Measurements from ENCODE around the gene SNX10. TPM values are rescaled to one million over a fixed set of nuclear protein-coding genes. Genes with fewer than 3 reads are reported as not detected.

Gene SNX10
- total and polyA plus RNA-seq, 2 of the 4 experiments (the other 2 are of a cell fraction): not detected

GRCh38 chr7:26306790-26307189 is 15.1 kb downstream of the SNX10 start:
- WGBS, 2 experiments (ENCODE audit: extremely low coverage in 2 of 2, insufficient read length in 1 of 2): no CpG with 5 or more reads among the region's 3 CpGs
- intact Hi-C loops (cut with micrococcal nuclease): no loop called here
- H3K79me1 ChIP-seq (ENCODE audit: low read depth in 1 of 2, low read length in 2 of 2): no peaks in the 10 kb centered on the region

More at GRCh38 chr7:26306790-26307189, 15.1 kb downstream of the SNX10 start:
- Histone ChIP-seq H2AK9ac (replicated peaks; ENCODE audit: low read depth, low read length, poor library complexity) (no peak overlapping the region), H3K27ac (ENCODE audit: insufficient read depth, low read length) (no peak overlapping the region), H3K23ac (ENCODE audit: low read depth, low read length) (no peak overlapping the region), H3K56ac (ENCODE audit: extremely low read depth, insufficient read depth, low read length) (no peak overlapping the region), H3K18ac (ENCODE audit: low read depth, low read length) (no peak overlapping the region), H2BK120ac (ENCODE audit: low read depth, low read length) (no peak overlapping the region), H4K5ac (ENCODE audit: low read depth, low read length) (no peak overlapping the region), H3K14ac (replicated peaks; ENCODE audit: low read depth, low read length) (no peak overlapping the region), H2AFZ (replicated peaks; ENCODE audit: low read length, poor library complexity) (no peak overlapping the region), H2BK5ac (ENCODE audit: low read depth, low read length, poor library complexity, severe bottlenecking) (no peak overlapping the region), H2AK5ac (ENCODE audit: low read depth, low read length) (no peak overlapping the region), H3K4ac (ENCODE audit: low read depth, low read length) (no peak overlapping the region), H3K36me3 (ENCODE audit: control insufficient read depth, insufficient read depth, low read length) (no peaks in the 10 kb centered on the region), H3K9me3 (ENCODE audit: control insufficient read depth, insufficient read depth, low read length) (no peaks in the 10 kb centered on the region), H2BK15ac (ENCODE audit: low read depth, low read length) (no peak overlapping the region), H3K4me1 (ENCODE audit: control insufficient read depth, insufficient read depth, low read length) (no peaks in the 10 kb centered on the region), H4K20me1 (ENCODE audit: insufficient read depth, low read length) (no peaks in the 10 kb centered on the region), H3K27me3 (ENCODE audit: control insufficient read depth, insufficient read depth, low read length) (no peaks in the 10 kb centered on the region; the same call in 1 of the 2 replicates), H3K9ac (ENCODE audit: low read depth, low read length) (no peak overlapping the region), H3K4me2 (ENCODE audit: low read depth, low read length) (no peak overlapping the region), H4K8ac (ENCODE audit: low read depth in 2 of 2, low read length in 2 of 2) (no peak overlapping the region), H4K91ac (ENCODE audit: insufficient read depth, low read depth, low read length) (no peak overlapping the region), H3K9me1 (ENCODE audit: insufficient read depth, low read length) (no peaks in the 10 kb centered on the region), H2BK20ac (ENCODE audit: low read depth, low read length) (no peak overlapping the region), H3K4me3 (ENCODE audit: insufficient read depth, low read depth, low read length) (no peak overlapping the region)
- TF ChIP-seq SMC3 (IDR thresholded peaks at IDR 0.05; ENCODE audit: low read depth, low read length) (no peak), BHLHE40 (IDR thresholded peaks at IDR 0.05; ENCODE audit: low read depth, low read length) (no peak), MAZ (IDR thresholded peaks at IDR 0.05; ENCODE audit: borderline replicate concordance, low read depth, low read length) (no peak), MXI1 (IDR thresholded peaks at IDR 0.05; ENCODE audit: borderline replicate concordance, low read depth, low read length) (no peak), RAD21 (IDR thresholded peaks at IDR 0.05; ENCODE audit: low read length) (no peak)
- DNase-seq (no peak), ATAC-seq (ENCODE audit: low read depth) (no peak)
- in situ Hi-C loops (cut with MboI; ENCODE audit: low sequenced_read_pairs) (no loop called here), dilution Hi-C loops (cut with HindIII; ENCODE audit: low sequenced_read_pairs, unreplicated experiment) (no loop called here)
- ChIA-PET CTCF (no interaction called here), POLR2A (ENCODE audit: unreplicated experiment) (no interaction called here)
- no TSS peak for BruUV-seq (replicated peaks)

All from IMR-90 (cell line).